OCI-LY7 (cell line): ENCODE measurements around the gene FASTK. TPM values are rescaled to one million over a fixed set of nuclear protein-coding genes. Genes with fewer than 3 reads are reported as not detected.

Experiments used
- BruUV-seq: library from RNA; stranded (reverse); fragments of 400-500 nt; replicated peaks from 2 replicates; lab custom pipeline; 2021; lab: Mats Ljungman, UMichigan
- CTCF ChIA-PET: fragments of 300-600 bp; sonication (Branson Sonifier 250); formaldehyde crosslinking; loops from one replicate; lab custom pipeline; 2022; ENCODE audit warnings: antibody characterized with exemption; ENCODE audit not compliant: unreplicated experiment; lab: Charles Lee
- POLR2A ChIA-PET: fragments of 300-600 bp; sonication (Branson Sonifier 250); formaldehyde crosslinking; loops from one replicate; lab custom pipeline; 2022; ENCODE audit warnings: antibody characterized with exemption; lab: Charles Lee
- DNase-seq: peaks from one replicate; pipeline ENCODE4 v3.0.0-alpha.2; 2015; ENCODE audit warnings: low spot score
- H2AFZ ChIP-seq: fragments of 200-600 bp; sonication (generic), shearing (Covaris generic); 2 replicates; pipeline ENCODE4 v1.6.1; 2014; ENCODE audit warnings: mild to moderate bottlenecking, antibody characterized with exemption, low read length, moderate library complexity
- H3K27ac ChIP-seq: fragments of 200-600 bp; sonication (generic); 2 replicates; pipeline ENCODE4 v1.5.1; 2014; ENCODE audit warnings: mixed run types, low read depth, mild to moderate bottlenecking, moderate library complexity, low read length, inconsistent platforms; ENCODE audit not compliant: poor library complexity, severe bottlenecking
- H3K36me3 ChIP-seq: fragments of 200-600 bp; sonication (generic); 2 replicates; pipeline ENCODE4 v1.6.1; 2014; ENCODE audit warnings: mild to moderate bottlenecking, antibody characterized with exemption, low read length, moderate library complexity, mixed read lengths; ENCODE audit not compliant: insufficient read depth
- H3K4me1 ChIP-seq: fragments of 200-600 bp; sonication (generic); 2 replicates; pipeline ENCODE4 v1.5.1; 2014; ENCODE audit warnings: mild to moderate bottlenecking, low read length; ENCODE audit not compliant: insufficient read depth, poor library complexity, severe bottlenecking
- H3K4me2 ChIP-seq: fragments of 200-600 bp; sonication (generic); 2 replicates; pipeline ENCODE4 v1.6.1; 2014; ENCODE audit warnings: mild to moderate bottlenecking, low read length
- H3K4me3 ChIP-seq: fragments of 200-600 bp; sonication (generic); 2 replicates; pipeline ENCODE4 v1.5.1; 2014; ENCODE audit warnings: mild to moderate bottlenecking, low read depth, low read length; ENCODE audit not compliant: poor library complexity, severe bottlenecking
- H3K79me2 ChIP-seq: fragments of 200-600 bp; sonication (generic); 2 replicates; pipeline ENCODE4 v1.6.1; 2016; ENCODE audit warnings: low read depth, mild to moderate bottlenecking, low read length, moderate library complexity, mixed read lengths; ENCODE audit not compliant: insufficient read depth
- H3K9me2 ChIP-seq: fragments of 200-600 bp; sonication (generic); 2 replicates; pipeline ENCODE4 v1.6.1; 2016; ENCODE audit warnings: mild to moderate bottlenecking, low read length, mixed read lengths; ENCODE audit not compliant: insufficient read depth
- H3K9me3 ChIP-seq: fragments of 200-600 bp; sonication (generic); 2 replicates; pipeline ENCODE4 v1.6.1; 2014; ENCODE audit warnings: mild to moderate bottlenecking, mixed run types, low read length, mixed read lengths
- H4K20me1 ChIP-seq: fragments of 200-600 bp; sonication (generic); 2 replicates; pipeline ENCODE4 v1.6.1; 2014; ENCODE audit warnings: mild to moderate bottlenecking, antibody characterized with exemption, low read length, moderate library complexity, mixed read lengths; ENCODE audit not compliant: insufficient read depth
- EZH2phosphoT487 ChIP-seq: fragments of 200-600 bp; sonication (generic); IDR thresholded peaks from 2 replicates; pipeline ENCODE4 v1.6.1; 2018; ENCODE audit warnings: low read depth, borderline replicate concordance, mild to moderate bottlenecking, mixed run types, antibody characterized with exemption, low read length, moderate library complexity, mixed read lengths
- intact Hi-C: fragments of 100-400 bp; cut with micrococcal nuclease; formaldehyde crosslinking; loops from one replicate; pipeline ENCODE4 v1.10.0; 2022; ENCODE audit not compliant: unreplicated experiment
- total RNA-seq, 2 experiments: library from RNA; depleted of rRNA in 1 of 2; stranded (reverse); fragments of >200 nt in 1 of 2; shearing (Covaris generic) in 1 of 2; gene quantifications; 2 replicates each; pipeline ENCODE4 v1.2.3, GENCODE V29; 2014 to 2022
- TF ChIP-seq, protein P1 (sequence below): fragments of 200-600 bp; sonication (generic); conservative IDR thresholded peaks from 2 replicates; pipeline ENCODE4 v1.5.1; 2014; ENCODE audit warnings: mild to moderate bottlenecking, antibody characterized with exemption, low read length, moderate library complexity, mixed read lengths

The FASTK gene
- total RNA-seq, 2 experiments from 2014 or later: 90.5 to 118 TPM

DNA sequence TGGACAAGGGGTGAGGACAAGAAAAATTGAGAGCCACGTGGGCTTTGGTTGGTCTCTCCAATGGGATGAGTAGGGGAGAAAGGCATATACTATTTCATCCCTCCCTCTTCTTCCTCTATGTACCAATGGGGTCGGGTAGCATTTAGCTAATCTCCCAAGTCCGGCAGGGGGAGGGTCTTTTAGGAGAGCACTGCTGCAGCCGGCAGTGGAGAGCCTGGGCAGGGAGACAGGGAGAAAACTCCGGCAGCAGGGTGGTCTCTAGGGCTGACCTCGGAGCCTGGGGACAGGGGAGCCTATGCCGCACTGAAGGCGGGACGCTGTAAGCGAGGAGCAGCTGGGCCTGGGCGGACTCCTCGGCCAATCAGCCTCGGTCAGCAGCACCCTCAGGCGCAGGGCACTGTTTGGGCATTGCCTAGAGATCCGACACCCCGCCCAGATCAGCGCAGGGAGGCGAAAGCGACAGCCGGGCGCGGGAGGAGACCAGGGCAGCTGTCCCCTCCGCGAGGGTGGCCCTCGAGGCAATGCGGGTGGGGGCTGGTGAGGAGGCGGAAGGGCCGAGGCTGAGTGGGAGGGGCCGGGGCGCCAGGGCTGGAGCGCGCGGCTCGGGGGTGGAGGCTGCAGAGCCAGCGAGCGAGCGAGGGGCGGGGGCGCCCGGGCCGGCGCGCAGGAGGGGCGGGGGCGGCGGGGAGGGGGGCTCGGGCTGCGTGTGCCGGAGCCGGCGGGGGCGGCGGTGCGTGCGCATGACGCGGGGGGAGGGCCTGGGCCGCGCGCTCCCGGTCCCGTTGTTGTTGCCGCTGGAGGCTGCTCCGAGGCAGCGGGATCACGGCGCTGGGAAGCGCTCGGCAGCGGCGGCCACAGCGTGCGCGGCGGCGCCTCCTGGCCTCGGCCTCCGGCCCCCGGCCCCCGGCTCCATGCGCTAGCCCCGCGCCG lies 5.3 kb upstream of the FASTK start, which contains the start of gene AGAP3:
AGAP3 (plus strand) TSS at position 785 of the 930 bp plus-strand sequence. CDS start 267 bp downstream, outside the sequence.
- no TSS peak for BruUV-seq
- POLR2A ChIA-PET: interaction anchor here (0.6 to 1.3 kb wide), 3 partner anchors 9 to 61 kb away, joined by 3 to 4 read pairs (median 4); no protein-coding TSS in a partner anchor
- Histone ChIP-seq H4K20me1 (no peaks in the 10 kb centered on the region; the same call in 1 of the 2 replicates), H3K9me3 (no peaks in the 10 kb centered on the region), H3K27ac (no peak within 1 kb of the TSS), H3K36me3 (no peaks in the 10 kb centered on the region), H3K4me3 (peak within 1 kb of the TSS; percentile 69), H3K4me1 (peaks cover 38% of the 10 kb centered on the region), H3K9me2 (no peaks in the 10 kb centered on the region), H3K4me2 (peak within 1 kb of the TSS; percentile 97), H2AFZ (peak within 1 kb of the TSS; percentile 82), H3K79me2 (peaks cover 12% of the 10 kb centered on the region)
- peak; percentile 48 for DNase-seq
- intact Hi-C loops: loop anchor here (2.0 to 10.0 kb wide), 3 partner anchors 25 to 191 kb away; partner anchors contain the start of gene KCNH2
- no peak for TF ChIP-seq EZH2phosphoT487
- TF ChIP-seq, protein P1, sequence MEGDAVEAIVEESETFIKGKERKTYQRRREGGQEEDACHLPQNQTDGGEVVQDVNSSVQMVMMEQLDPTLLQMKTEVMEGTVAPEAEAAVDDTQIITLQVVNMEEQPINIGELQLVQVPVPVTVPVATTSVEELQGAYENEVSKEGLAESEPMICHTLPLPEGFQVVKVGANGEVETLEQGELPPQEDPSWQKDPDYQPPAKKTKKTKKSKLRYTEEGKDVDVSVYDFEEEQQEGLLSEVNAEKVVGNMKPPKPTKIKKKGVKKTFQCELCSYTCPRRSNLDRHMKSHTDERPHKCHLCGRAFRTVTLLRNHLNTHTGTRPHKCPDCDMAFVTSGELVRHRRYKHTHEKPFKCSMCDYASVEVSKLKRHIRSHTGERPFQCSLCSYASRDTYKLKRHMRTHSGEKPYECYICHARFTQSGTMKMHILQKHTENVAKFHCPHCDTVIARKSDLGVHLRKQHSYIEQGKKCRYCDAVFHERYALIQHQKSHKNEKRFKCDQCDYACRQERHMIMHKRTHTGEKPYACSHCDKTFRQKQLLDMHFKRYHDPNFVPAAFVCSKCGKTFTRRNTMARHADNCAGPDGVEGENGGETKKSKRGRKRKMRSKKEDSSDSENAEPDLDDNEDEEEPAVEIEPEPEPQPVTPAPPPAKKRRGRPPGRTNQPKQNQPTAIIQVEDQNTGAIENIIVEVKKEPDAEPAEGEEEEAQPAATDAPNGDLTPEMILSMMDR: no peak
- CTCF ChIA-PET: interaction anchor here (0.6 kb wide), 1 partner anchor 28 kb away, joined by 4 read pairs; the partner anchor contains the start of gene CDK5

DNA sequence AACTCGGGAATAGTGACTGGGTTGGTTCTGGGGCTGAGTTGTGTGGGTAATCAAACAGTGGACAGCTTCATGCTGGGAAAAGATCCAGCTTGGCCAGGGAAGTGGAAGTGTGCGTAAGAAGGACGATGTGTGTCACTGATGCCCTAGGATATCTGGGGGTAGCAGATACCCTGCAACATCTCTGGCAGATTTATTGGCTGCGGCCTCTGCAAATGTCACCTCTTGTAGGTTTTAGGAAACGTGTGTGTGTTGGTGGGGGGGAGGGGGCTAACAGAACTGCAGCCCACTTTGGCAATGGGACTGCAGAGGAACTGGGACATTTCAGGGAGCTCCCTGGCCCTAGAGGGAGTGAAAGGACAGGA lies 4.7 kb upstream of the FASTK start:
- POLR2A ChIA-PET: interaction anchor here (0.6 to 1.3 kb wide), 7 partner anchors 9 to 208 kb away, joined by 3 to 8 read pairs (median 3); partner anchors contain the start of gene CDK5
- Histone ChIP-seq H3K4me3 (peak overlapping the region; percentile 69), H4K20me1 (no peaks in the 10 kb centered on the region; the same call in 1 of the 2 replicates), H3K79me2 (peaks cover 13% of the 10 kb centered on the region), H3K36me3 (no peaks in the 10 kb centered on the region), H3K9me3 (no peaks in the 10 kb centered on the region), H3K27ac (no peak overlapping the region), H3K4me1 (peaks cover 39% of the 10 kb centered on the region), H3K9me2 (no peaks in the 10 kb centered on the region), H3K4me2 (peak overlapping the region; percentile 97), H2AFZ (peak overlapping the region; percentile 82; the same call in 1 of the 2 replicates)
- CTCF ChIA-PET: interaction anchor here (0.6 kb wide), 2 partner anchors 26 to 28 kb away, joined by 4 read pairs; partner anchors contain the start of gene CDK5
- intact Hi-C loops: loop anchor here (10.0 kb wide), 2 partner anchors 111 to 191 kb away; partner anchors contain the start of gene KCNH2
- TF ChIP-seq EZH2phosphoT487: no peak
- TF ChIP-seq, protein P1: no peak
- no peak for DNase-seq
- no TSS peak for BruUV-seq
